HG02870 (cell line): ENCODE data around the gene BHMT.

Experiments
- ATAC-seq: cut with Tn5 transposase; IDR thresholded peaks from one replicate; pipeline ENCODE4 v1.9.1; 2021; ENCODE audit warnings: mild to moderate bottlenecking, moderate library complexity; ENCODE audit not compliant: unreplicated experiment

Gene BHMT

GRCh38 chr5:79111387-79111959, at the start of gene BHMT:
TSS of gene BHMT (plus strand) at chr5:79111809. CDS start at chr5:79111886, 77 bp downstream.
- no peak for ATAC-seq

GRCh38 chr5:79062436-79062835, 49.2 kb upstream of the BHMT start:
- ATAC-seq: no peak

- ATAC-seq: no peak
These were observed 41.9 kb upstream of the BHMT start, which contains the start of the genes BHMT2 and DMGDH for GRCh38 chr5:79069488-79070349. TSS of gene BHMT2 (plus strand) at chr5:79069767. CDS start at chr5:79069783, 16 bp downstream. TSS of gene DMGDH (minus strand) at chr5:79069674. CDS start at chr5:79069620, 54 bp downstream.

GRCh38 chr5:79070350-79070667, 41.3 kb upstream of the BHMT start:
- ATAC-seq: no peak

GRCh38 chr5:79074641-79075040, 37.0 kb upstream of the BHMT start:
- ATAC-seq: no peak

- no peak for ATAC-seq
These were observed 35.8 kb upstream of the BHMT start for GRCh38 chr5:79075646-79076426.

GRCh38 chr5:79076819-79077218, 34.8 kb upstream of the BHMT start:
- ATAC-seq: no peak

- no peak for ATAC-seq
These were observed 33.8 kb upstream of the BHMT start for GRCh38 chr5:79077680-79078365.

GRCh38 chr5:79080804-79081203, 30.8 kb upstream of the BHMT start:
- ATAC-seq: no peak

- no peak for ATAC-seq
These were observed 29.8 kb upstream of the BHMT start for GRCh38 chr5:79081779-79082178.

GRCh38 chr5:79086116-79086515, 25.5 kb upstream of the BHMT start:
- no peak for ATAC-seq

- no peak for ATAC-seq
These were observed 23.1 kb upstream of the BHMT start for GRCh38 chr5:79088507-79088906.

- no peak for ATAC-seq
These were observed 20.5 kb upstream of the BHMT start for GRCh38 chr5:79091064-79091463.

GRCh38 chr5:79093762-79094161, 17.8 kb upstream of the BHMT start:
- ATAC-seq: no peak

GRCh38 chr5:79105868-79106267, 5.7 kb upstream of the BHMT start:
- ATAC-seq: no peak

GRCh38 chr5:79107020-79107796, 4.4 kb upstream of the BHMT start:
- ATAC-seq: no peak

GRCh38 chr5:79108086-79108485, 3.5 kb upstream of the BHMT start:
- ATAC-seq: no peak

- ATAC-seq: no peak
These were observed 2.8 kb upstream of the BHMT start for GRCh38 chr5:79108792-79109191.

- no peak for ATAC-seq
These were observed 1.8 kb upstream of the BHMT start for GRCh38 chr5:79109527-79110492.
